GM19035 (cell line): ENCODE measurements around the gene TLR8.

ENCODE experiments used
- ATAC-seq: cut with Tn5 transposase; IDR thresholded peaks from one replicate; pipeline ENCODE4 v1.9.1; 2021; ENCODE audit not compliant: unreplicated experiment

TLR8 gene

GRCh38 chrX:12906046-12906761 is at the start of gene TLR8:
Gene TLR8 (plus strand): TSS chrX:12906620. CDS start chrX:12906707, 87 bp downstream.
- no peak for ATAC-seq

DNA sequence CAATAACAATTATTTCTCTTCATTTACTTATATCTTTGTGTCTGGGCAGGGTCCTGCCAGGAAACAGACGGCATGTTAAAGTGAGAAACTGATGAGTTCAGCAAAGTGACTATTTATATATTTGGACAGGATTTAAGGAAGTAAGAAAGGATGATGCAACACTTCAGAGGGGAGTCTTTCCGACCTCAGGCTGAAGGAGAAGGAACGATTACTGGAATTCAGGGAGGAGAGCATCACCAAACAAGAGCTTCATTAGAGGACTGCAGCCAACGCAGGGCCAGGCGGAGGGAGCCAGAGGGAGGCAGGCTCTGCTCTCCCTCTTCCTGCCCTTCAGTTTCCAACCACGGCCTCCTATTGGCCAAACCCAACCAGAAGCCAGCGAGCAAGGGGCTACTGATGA is 41.1 kb upstream of the TLR8 start:
- no peak for ATAC-seq

GRCh38 chrX:12866451-12867377 is 39.7 kb upstream of the TLR8 start, which contains the start of gene TLR7:
Gene TLR7 (plus strand): TSS chrX:12867072. CDS start chrX:12867579, 507 bp downstream.
- peak; percentile 35 for ATAC-seq

GRCh38 chrX:12867685-12868084 is 38.7 kb upstream of the TLR8 start:
- ATAC-seq, result peak; percentile 37

DNA sequence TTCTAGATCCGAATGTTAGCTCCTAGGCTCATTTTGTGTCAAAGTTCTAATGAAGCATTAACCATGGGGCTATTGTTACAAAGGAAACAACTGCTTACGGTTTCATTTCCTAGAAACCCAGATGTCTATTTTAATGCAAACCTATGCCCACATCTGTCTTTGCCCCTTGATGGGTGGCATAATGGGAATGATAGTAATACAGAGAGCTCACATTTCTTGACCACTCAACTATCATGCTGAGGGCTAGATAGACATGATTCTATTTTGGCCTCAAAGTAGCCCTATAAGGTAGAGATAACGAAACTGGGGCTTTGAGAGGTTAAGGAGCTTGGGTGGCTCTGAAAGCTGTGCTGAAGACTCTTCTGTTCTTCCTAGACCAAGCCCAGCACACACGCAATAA is 37.7 kb upstream of the TLR8 start:
- ATAC-seq, result peak; percentile 54

- no peak for ATAC-seq
Measured at GRCh38 chrX:12871257-12871656, 35.2 kb upstream of the TLR8 start.

DNA sequence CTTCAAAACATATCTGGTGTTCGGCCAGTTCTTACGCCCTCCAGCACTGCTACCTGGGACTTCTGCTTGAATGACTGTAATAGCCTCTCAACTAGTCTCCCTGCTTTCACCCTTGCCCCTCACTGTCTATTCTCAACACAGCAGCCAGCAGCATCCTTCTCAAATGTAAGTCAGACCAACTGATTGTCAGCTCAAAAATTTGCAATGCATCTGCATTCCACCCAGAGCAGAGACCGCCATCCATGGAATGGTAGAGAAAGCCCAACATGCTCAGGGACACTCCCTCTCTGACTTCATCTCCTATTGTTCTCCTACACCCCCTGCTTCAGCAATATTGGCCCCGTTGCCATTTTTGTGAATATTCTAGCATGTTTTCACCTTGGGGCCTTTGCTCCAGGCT is 33.7 kb upstream of the TLR8 start:
- ATAC-seq, result no peak

DNA sequence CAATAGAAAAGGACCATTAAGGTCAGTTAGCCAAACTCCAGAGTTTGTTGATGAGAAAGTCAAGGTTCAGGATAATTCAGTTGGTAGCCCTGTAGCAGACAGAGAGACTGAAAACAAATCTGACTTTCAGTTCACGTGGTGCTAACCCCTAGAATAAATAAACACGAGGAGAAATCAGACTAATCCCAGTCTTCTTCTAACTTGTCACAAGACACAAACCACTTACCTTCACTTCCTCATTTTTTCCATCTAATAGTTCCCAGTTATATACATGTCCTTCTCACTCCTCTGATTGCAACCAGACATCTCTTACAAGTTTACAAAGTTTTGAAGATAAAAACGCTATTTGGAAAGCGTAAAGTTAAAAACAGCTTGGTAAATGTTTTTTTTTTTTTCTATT is 31.8 kb upstream of the TLR8 start:
- no peak for ATAC-seq

GRCh38 chrX:12877386-12877785 is 29.0 kb upstream of the TLR8 start:
- no peak for ATAC-seq

- no peak for ATAC-seq
Measured at GRCh38 chrX:12878536-12878935, 27.9 kb upstream of the TLR8 start.

GRCh38 chrX:12881914-12882313 is 24.5 kb upstream of the TLR8 start:
- ATAC-seq, result no peak

DNA sequence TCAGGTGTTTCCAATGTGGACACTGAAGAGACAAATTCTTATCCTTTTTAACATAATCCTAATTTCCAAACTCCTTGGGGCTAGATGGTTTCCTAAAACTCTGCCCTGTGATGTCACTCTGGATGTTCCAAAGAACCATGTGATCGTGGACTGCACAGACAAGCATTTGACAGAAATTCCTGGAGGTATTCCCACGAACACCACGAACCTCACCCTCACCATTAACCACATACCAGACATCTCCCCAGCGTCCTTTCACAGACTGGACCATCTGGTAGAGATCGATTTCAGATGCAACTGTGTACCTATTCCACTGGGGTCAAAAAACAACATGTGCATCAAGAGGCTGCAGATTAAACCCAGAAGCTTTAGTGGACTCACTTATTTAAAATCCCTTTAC is 20.9 kb upstream of the TLR8 start:
- ATAC-seq, result no peak

GRCh38 chrX:12886545-12886944 is 19.9 kb upstream of the TLR8 start:
- no peak for ATAC-seq

DNA sequence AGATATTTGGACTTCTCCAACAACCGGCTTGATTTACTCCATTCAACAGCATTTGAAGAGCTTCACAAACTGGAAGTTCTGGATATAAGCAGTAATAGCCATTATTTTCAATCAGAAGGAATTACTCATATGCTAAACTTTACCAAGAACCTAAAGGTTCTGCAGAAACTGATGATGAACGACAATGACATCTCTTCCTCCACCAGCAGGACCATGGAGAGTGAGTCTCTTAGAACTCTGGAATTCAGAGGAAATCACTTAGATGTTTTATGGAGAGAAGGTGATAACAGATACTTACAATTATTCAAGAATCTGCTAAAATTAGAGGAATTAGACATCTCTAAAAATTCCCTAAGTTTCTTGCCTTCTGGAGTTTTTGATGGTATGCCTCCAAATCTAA is 19.3 kb upstream of the TLR8 start:
- no peak for ATAC-seq

- no peak for ATAC-seq
Measured at GRCh38 chrX:12887767-12888166, 18.7 kb upstream of the TLR8 start.

DNA sequence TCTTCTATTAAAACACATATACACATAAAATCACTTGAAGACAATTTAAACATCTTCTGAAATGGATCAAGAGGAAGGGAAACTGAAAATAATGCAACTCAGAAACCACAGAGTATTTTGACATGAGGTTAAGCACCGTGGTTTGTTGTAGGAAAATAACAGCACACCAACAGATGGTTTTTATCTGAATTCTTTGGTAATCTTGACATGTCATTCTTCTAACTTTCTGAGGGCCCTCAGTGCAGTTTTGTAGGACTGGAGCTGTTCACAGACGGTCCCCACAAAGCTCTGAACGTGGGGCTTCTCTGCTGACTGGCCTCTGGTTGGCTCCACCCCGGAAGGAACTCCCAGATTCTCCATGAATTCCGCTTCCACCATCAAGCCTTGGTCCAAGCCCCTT is 16.0 kb upstream of the TLR8 start:
- ATAC-seq, result peak; percentile 53

- ATAC-seq, result no peak
Measured at GRCh38 chrX:12891171-12891570, 15.2 kb upstream of the TLR8 start.

- peak; percentile 61 for ATAC-seq
Measured at GRCh38 chrX:12891915-12892506, 14.4 kb upstream of the TLR8 start.

GRCh38 chrX:12892716-12893115 is 13.7 kb upstream of the TLR8 start:
- no peak for ATAC-seq

DNA sequence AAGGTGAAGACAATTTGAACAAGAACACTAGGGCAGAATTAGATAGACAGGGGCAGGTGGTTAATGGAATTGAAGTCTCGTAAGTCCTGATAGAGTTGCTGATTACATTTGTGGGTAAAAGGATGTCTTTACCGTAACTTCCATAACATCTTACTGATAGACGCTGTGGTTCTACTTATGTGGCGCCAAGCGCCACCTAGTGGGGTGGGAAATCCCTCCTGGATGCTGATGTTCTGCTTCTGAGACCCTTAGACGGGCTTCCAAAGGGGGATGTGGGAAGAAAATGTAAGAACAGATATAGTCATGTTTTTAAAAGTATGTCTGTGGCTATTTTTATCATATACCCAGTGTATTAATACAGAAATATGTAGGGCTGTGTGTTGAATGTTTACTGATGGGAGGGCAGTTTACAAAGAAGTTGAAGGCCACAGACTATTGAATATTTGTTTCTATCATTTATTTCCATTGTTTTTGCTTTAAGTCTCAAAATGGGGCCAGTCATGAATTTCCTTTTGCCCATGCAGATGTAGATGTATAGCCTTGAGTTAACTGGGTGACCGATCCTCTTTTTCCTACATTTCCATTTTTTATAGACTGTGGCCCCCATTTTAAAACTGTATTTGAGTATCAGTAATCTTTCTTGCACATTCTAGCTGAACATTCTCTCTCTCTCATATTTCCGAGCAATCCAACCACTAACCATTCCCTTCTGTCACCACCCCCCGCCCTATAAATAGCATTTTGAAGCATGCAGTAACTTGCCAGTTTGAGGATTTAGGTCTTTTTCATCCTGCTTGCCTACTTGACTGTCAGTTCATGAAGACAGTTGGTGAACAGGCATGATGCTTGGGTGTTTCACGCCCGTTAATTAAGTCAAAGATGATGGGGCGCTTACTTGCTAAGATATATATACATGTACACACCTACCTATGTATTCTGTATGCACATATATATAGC is 12.1 kb upstream of the TLR8 start:
- no peak for ATAC-seq

GRCh38 chrX:12895866-12896265 is 10.6 kb upstream of the TLR8 start:
- ATAC-seq, result no peak
